HCT116 (cell line): ENCODE data around the gene CSGALNACT2. TPM values are rescaled to one million over a fixed set of nuclear protein-coding genes. Genes with fewer than 3 reads are reported as not detected.

ENCODE experiments used
- ATAC-seq: fragments of 200-7000 bp; cut with Tn5 transposase; 2 replicates; pipeline ENCODE4 v1.9.1; 2020; ENCODE audit warnings: mild to moderate bottlenecking, moderate library complexity
- BruUV-seq: library from RNA; stranded (reverse); fragments of 400-500 nt; replicated peaks from 2 replicates; lab custom pipeline; 2021; lab: Mats Ljungman, UMichigan
- CTCF ChIA-PET: fragments of 300-600 bp; sonication (Branson Sonifier 250); formaldehyde crosslinking; loops from one replicate; lab custom pipeline; 2021; ENCODE audit warnings: antibody characterized with exemption; lab: Charles Lee
- POLR2A ChIA-PET: fragments of 300-600, 350-600 bp; sonication (Branson Sonifier 250); formaldehyde crosslinking; loops from one replicate; lab custom pipeline; 2021; ENCODE audit warnings: antibody characterized with exemption; lab: Charles Lee
- RAD21 ChIA-PET, 2 experiments: fragments of 300-600 bp; sonication (Branson Sonifier 250); formaldehyde crosslinking; loops; one replicate each; lab custom pipeline; 2023; ENCODE audit warnings: low total read pairs in 2 of 2; ENCODE audit not compliant: uncharacterized antibody in 2 of 2, unreplicated experiment in 2 of 2, low non-redundant PET in 1 of 2; lab: Charles Lee
- DNase-seq: peaks from one replicate; pipeline ENCODE4 v3.0.0-alpha.2; 2010; ENCODE audit warnings: low read depth, low spot score
- H2AFZ ChIP-seq: fragments of 200-600 bp; shearing (Covaris generic), sonication (generic); 2 replicates; pipeline ENCODE4 v1.6.1; 2017; ENCODE audit warnings: low read depth, mixed run types, mixed read lengths, antibody characterized with exemption, low read length; ENCODE audit not compliant: poor library complexity, severe bottlenecking
- H3K27ac ChIP-seq: 2 replicates; pipeline ENCODE4 v1.5.1; 2012; ENCODE audit warnings: low read depth, low read length
- H3K27me3 ChIP-seq: fragments of 200-600 bp; sonication (generic); 2 replicates; pipeline ENCODE4 v1.6.1; 2016; ENCODE audit warnings: mixed run types, low read length, mixed read lengths; ENCODE audit not compliant: insufficient read depth
- H3K36me3 ChIP-seq, 2 experiments: fragments of 200-500 bp in 1 of 2; fragments of 200-600 bp in 1 of 2; sonication (Bioruptor generic) in 1 of 2; sonication (generic) in 1 of 2; 2 replicates each; pipeline versions ENCODE4 v1.5.1 to v1.6.1; 2014 to 2016; ENCODE audit warnings: low read length in 2 of 2, inconsistent platforms in 1 of 2, mixed read lengths in 1 of 2, mixed run types in 1 of 2; ENCODE audit not compliant: insufficient read depth in 2 of 2, control insufficient read depth in 1 of 2
- H3K4me1 ChIP-seq, 2 experiments: fragments of 200-600 bp in 1 of 2; sonication (generic) in 1 of 2; 2 replicates each; pipeline versions ENCODE4 v1.5.1 to v1.6.1; 2012 to 2017; ENCODE audit warnings: low read length in 2 of 2, inconsistent platforms in 1 of 2, mild to moderate bottlenecking in 1 of 2, mixed read lengths in 1 of 2, mixed run types in 1 of 2, moderate library complexity in 1 of 2; ENCODE audit not compliant: insufficient read depth in 2 of 2, control insufficient read depth in 1 of 2
- H3K4me2 ChIP-seq: fragments of 200-600 bp; sonication (generic); 2 replicates; pipeline ENCODE4 v1.6.1; 2017; ENCODE audit warnings: mixed run types, low read length, mixed read lengths
- H3K4me3 ChIP-seq, 2 experiments: fragments of 200-600 bp in 1 of 2; sonication (generic) in 1 of 2; replicated peaks in 1 of 2; 2 replicates each; pipeline ENCODE4 v1.5.1; 2011 to 2016; ENCODE audit warnings: low read length in 2 of 2, control low read depth in 1 of 2, low read depth in 1 of 2, mild to moderate bottlenecking in 1 of 2, mixed read lengths in 1 of 2, mixed run types in 1 of 2
- H3K79me2 ChIP-seq: fragments of 200-600 bp; sonication (generic); 2 replicates; pipeline ENCODE4 v1.6.1; 2017; ENCODE audit warnings: mild to moderate bottlenecking, mixed run types, low read length, moderate library complexity, mixed read lengths; ENCODE audit not compliant: insufficient read depth
- H3K9ac ChIP-seq: fragments of 200-600 bp; sonication (generic); 2 replicates; pipeline ENCODE4 v1.6.1; 2016; ENCODE audit warnings: low read length, mixed read lengths
- H3K9me2 ChIP-seq: fragments of 200-600 bp; sonication (generic), shearing (Covaris generic); 2 replicates; pipeline ENCODE4 v1.6.1; 2017; ENCODE audit warnings: mixed run types, mild to moderate bottlenecking, moderate library complexity; ENCODE audit not compliant: insufficient read depth
- H3K9me3 ChIP-seq, 2 experiments: fragments of 200-500 bp in 1 of 2; fragments of 200-600 bp in 1 of 2; sonication (Bioruptor generic) in 1 of 2; sonication (generic) in 1 of 2; 2 replicates each; pipeline ENCODE4 v1.6.1; 2014 to 2017; ENCODE audit warnings: low read length in 2 of 2, mixed read lengths in 2 of 2, inconsistent platforms in 1 of 2, low read depth in 1 of 2, mild to moderate bottlenecking in 1 of 2, mixed run types in 1 of 2, moderate library complexity in 1 of 2; ENCODE audit not compliant: control insufficient read depth in 1 of 2, insufficient read depth in 1 of 2
- H4K20me1 ChIP-seq: fragments of 200-600 bp; sonication (generic), shearing (Covaris generic); 2 replicates; pipeline ENCODE4 v1.6.1; 2017; ENCODE audit warnings: mixed run types, mild to moderate bottlenecking, moderate library complexity; ENCODE audit not compliant: insufficient read depth
- EGR1 ChIP-seq: IDR thresholded peaks from 2 replicates; pipeline ENCODE4 v1.6.1; 2012; ENCODE audit warnings: low read depth
- ELF1 ChIP-seq: IDR thresholded peaks from 2 replicates; pipeline ENCODE4 v1.6.1; 2012; ENCODE audit warnings: low read depth, borderline replicate concordance
- EZH2phosphoT487 ChIP-seq: fragments of 200-600 bp; IDR thresholded peaks from 2 replicates; pipeline ENCODE4 v1.6.1; 2018; ENCODE audit warnings: antibody characterized with exemption, borderline replicate concordance
- FOSL1 ChIP-seq: IDR thresholded peaks from 2 replicates; pipeline ENCODE4 v1.6.1; 2012; ENCODE audit warnings: low read depth
- JUND ChIP-seq: IDR thresholded peaks from 2 replicates; pipeline ENCODE4 v1.6.1; 2012
- POLR2A ChIP-seq: IDR thresholded peaks from 2 replicates; pipeline ENCODE4 v1.7.0; 2011; ENCODE audit warnings: borderline replicate concordance; ENCODE audit not compliant: insufficient read depth, insufficient read length; ENCODE audit errors: extremely low read depth
- POLR2AphosphoS5 ChIP-seq: IDR thresholded peaks from 2 replicates; pipeline ENCODE4 v1.6.1; 2011; ENCODE audit warnings: mild to moderate bottlenecking, low read depth, low read length, moderate library complexity
- RAD21 ChIP-seq: IDR thresholded peaks from 2 replicates; pipeline ENCODE4 v1.6.1; 2012; ENCODE audit warnings: low read depth, mild to moderate bottlenecking
- SP1 ChIP-seq: IDR thresholded peaks from 2 replicates; pipeline ENCODE4 v1.6.1; 2012; ENCODE audit warnings: low read depth
- SRF ChIP-seq: IDR thresholded peaks from 2 replicates; pipeline ENCODE4 v1.6.1; 2012; ENCODE audit warnings: low read depth
- ZFX ChIP-seq: fragments of 450-650 bp; IDR thresholded peaks from 2 replicates; pipeline ENCODE4 v1.6.1; 2017
- intact Hi-C: fragments of 100-400 bp; cut with micrococcal nuclease; formaldehyde crosslinking; loops from 2 replicates; pipeline ENCODE4 v1.10.0; 2022
- total RNA-seq: library from RNA; stranded (reverse); gene quantifications from one replicate; pipeline ENCODE4 v1.2.1, GENCODE V29; 2021; ENCODE audit not compliant: unreplicated experiment
- TF ChIP-seq, protein P1 (sequence below): IDR thresholded peaks from 2 replicates; pipeline ENCODE4 v1.6.1; 2012; ENCODE audit warnings: low read depth

Gene CSGALNACT2
- total RNA-seq, 1 experiment from 2014 or later, result 9.9 TPM

DNA sequence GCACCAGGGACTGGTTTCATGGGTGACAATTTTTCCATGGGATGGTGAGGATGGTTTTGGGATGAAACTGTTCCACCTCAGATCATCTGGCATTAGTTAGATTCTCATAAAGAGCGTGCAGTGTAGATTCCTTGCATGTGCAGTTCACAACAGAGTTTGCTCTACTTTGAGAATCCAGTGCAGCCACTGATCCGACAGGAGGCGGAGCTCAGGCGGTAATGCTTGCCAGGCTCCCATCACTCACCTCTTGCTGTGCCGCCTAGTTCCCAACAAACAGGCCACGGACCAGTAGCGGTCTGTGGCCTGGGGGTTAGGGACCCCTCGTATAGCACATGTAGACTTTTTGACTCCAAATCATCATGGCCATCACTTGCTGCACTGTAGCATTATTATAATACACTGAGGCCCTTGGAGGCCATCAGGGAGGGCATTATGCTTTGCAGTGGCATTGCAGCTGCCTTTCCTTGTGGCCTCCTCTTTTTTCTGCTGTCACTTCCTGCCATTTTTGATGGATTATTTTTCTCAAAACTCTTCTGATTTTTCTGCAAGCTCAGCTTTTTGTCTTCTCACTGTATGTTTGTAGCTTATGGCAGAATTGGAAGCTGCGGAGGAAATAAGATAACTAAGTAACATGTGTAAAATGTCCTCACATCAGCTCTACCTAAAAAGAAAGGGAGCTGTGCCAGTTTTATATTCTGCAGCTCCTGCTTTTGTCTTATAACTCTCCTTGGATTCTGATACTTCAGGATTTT is 18.5 kb downstream of the CSGALNACT2 start:
- no peak for ATAC-seq
- H3K4me1 ChIP-seq, result no peaks in the 10 kb centered on the region
- H3K36me3 ChIP-seq, result no peaks in the 10 kb centered on the region
- no peak overlapping the region for H3K27ac ChIP-seq
- POLR2A ChIA-PET, result interaction anchor here (0.6 kb wide), 1 partner anchor 8 kb away, joined by 4 read pairs; no protein-coding TSS in a partner anchor
- H4K20me1 ChIP-seq, result no peaks in the 10 kb centered on the region
- H3K9me3 ChIP-seq, result no peaks in the 10 kb centered on the region
- RAD21 ChIA-PET, result no interaction called here
- no peak overlapping the region for H3K4me2 ChIP-seq
- peaks cover 19% of the 10 kb centered on the region; the same call in 1 of the 2 replicates for H3K79me2 ChIP-seq
- CTCF ChIA-PET, result no interaction called here
- no peaks in the 10 kb centered on the region for H3K9me2 ChIP-seq
- TF ChIP-seq FOSL1, result no peak
- no peak for TF ChIP-seq SRF
- no peak for TF ChIP-seq POLR2A
- no peak for TF ChIP-seq ZFX
- no peak for TF ChIP-seq EGR1
- no peak for TF ChIP-seq EZH2phosphoT487
- TF ChIP-seq JUND, result no peak
- no peak for TF ChIP-seq SP1
- TF ChIP-seq, all 23 proteins: peak for 0
- H3K9ac ChIP-seq, result no peak overlapping the region
- intact Hi-C loops, result no loop called here
- H3K27me3 ChIP-seq, result no peaks in the 10 kb centered on the region
- no TSS peak for BruUV-seq
- DNase-seq, result no peak
- no peak overlapping the region for H2AFZ ChIP-seq
- H3K4me3 ChIP-seq, result no peak overlapping the region

DNA sequence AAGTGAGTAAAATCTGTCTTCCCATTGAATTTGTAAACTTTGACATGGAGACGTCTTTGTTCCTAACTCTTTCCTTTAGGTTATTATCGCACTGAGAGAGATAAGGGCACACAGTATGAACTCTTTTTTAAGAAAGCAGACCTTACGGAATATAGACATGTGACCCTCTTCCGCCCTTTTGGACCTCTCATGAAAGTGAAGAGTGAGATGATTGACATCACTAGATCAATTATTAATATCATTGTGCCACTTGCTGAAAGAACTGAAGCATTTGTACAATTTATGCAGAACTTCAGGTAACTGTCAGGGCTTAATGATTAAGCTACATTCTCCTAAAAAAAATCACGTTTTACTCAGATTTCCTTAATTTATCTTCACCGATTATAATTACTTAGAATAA is 20.4 kb downstream of the CSGALNACT2 start:
- TF ChIP-seq SRF, result no peak
- no peak for TF ChIP-seq ELF1
- TF ChIP-seq POLR2AphosphoS5, result no peak
- TF ChIP-seq, protein P1, sequence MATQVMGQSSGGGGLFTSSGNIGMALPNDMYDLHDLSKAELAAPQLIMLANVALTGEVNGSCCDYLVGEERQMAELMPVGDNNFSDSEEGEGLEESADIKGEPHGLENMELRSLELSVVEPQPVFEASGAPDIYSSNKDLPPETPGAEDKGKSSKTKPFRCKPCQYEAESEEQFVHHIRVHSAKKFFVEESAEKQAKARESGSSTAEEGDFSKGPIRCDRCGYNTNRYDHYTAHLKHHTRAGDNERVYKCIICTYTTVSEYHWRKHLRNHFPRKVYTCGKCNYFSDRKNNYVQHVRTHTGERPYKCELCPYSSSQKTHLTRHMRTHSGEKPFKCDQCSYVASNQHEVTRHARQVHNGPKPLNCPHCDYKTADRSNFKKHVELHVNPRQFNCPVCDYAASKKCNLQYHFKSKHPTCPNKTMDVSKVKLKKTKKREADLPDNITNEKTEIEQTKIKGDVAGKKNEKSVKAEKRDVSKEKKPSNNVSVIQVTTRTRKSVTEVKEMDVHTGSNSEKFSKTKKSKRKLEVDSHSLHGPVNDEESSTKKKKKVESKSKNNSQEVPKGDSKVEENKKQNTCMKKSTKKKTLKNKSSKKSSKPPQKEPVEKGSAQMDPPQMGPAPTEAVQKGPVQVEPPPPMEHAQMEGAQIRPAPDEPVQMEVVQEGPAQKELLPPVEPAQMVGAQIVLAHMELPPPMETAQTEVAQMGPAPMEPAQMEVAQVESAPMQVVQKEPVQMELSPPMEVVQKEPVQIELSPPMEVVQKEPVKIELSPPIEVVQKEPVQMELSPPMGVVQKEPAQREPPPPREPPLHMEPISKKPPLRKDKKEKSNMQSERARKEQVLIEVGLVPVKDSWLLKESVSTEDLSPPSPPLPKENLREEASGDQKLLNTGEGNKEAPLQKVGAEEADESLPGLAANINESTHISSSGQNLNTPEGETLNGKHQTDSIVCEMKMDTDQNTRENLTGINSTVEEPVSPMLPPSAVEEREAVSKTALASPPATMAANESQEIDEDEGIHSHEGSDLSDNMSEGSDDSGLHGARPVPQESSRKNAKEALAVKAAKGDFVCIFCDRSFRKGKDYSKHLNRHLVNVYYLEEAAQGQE, result no peak
- no peak for TF ChIP-seq FOSL1
- no peak for TF ChIP-seq JUND
- TF ChIP-seq EZH2phosphoT487, result no peak
- TF ChIP-seq RAD21, result no peak
- no peak for TF ChIP-seq EGR1
- TF ChIP-seq ZFX, result no peak
- no peak for TF ChIP-seq POLR2A
- DNase-seq (no peak), ATAC-seq (no peak)
- ChIA-PET RAD21 (no interaction called here), POLR2A (no interaction called here), CTCF (no interaction called here)
- Histone ChIP-seq H3K9me3 (no peaks in the 10 kb centered on the region), H2AFZ (no peak overlapping the region), H3K4me3 (no peak overlapping the region), H3K9me2 (no peaks in the 10 kb centered on the region), H3K4me1 (no peaks in the 10 kb centered on the region), H3K27me3 (no peaks in the 10 kb centered on the region), H3K4me2 (no peak overlapping the region), H4K20me1 (no peaks in the 10 kb centered on the region), H3K36me3 (no peaks in the 10 kb centered on the region), H3K27ac (no peak overlapping the region), H3K79me2 (peaks cover 7% of the 10 kb centered on the region; the same call in 1 of the 2 replicates), H3K9ac (no peak overlapping the region)
- intact Hi-C loops, result no loop called here
- BruUV-seq, result no TSS peak
